Tibial nerve (tissue), 4 donors: ENCODE data around the gene B3GAT1.

Experiments
- EP300 ChIP-seq, 2 donors: sonication (generic); formaldehyde crosslinking; IDR thresholded peaks; one replicate each; pipeline ENCODE4 v1.6.1; 2017; ENCODE audit warnings: antibody characterized with exemption in 2 of 2, mild to moderate bottlenecking in 1 of 2
- POLR2A ChIP-seq, 2 donors: fragments of 450-650 bp; IDR thresholded peaks; one replicate each; pipeline ENCODE4 v1.6.1; 2017; ENCODE audit warnings: antibody characterized with exemption in 2 of 2, mild to moderate bottlenecking in 2 of 2, moderate library complexity in 2 of 2
- TF ChIP-seq, protein P1 (sequence below), 5 experiments: fragments of 200-600 bp in 3 of 5; fragments of 450-650 bp in 2 of 5; sonication (generic) in 3 of 5; IDR thresholded peaks; one replicate each; pipeline ENCODE4 v1.5.1; 2016 to 2019; ENCODE audit warnings: antibody characterized with exemption in 5 of 5, mild to moderate bottlenecking in 3 of 5, moderate library complexity in 2 of 5

DNA sequence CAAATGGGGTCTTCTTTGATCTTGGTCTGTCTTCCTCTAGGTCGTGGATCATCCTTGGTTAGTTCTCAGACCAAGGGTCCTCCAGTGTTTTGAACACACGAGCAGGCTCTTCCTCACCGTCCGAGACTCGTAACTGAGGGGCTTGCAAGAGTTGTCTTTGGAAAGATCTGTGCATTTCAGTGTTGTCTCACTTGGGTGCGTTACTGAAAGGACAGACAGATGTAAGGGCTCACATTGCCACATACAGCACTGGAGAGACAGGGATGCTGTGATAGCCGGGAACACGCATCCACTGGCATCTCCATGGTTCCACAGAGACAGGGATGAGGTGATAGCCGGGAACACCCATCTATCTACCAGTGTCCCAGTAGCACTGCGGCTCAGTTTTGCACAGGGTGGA lies 64.6 kb downstream of the B3GAT1 start:
- TF ChIP-seq POLR2A (IDR thresholded peaks at IDR 0.05): no peak
- TF ChIP-seq, protein P1, sequence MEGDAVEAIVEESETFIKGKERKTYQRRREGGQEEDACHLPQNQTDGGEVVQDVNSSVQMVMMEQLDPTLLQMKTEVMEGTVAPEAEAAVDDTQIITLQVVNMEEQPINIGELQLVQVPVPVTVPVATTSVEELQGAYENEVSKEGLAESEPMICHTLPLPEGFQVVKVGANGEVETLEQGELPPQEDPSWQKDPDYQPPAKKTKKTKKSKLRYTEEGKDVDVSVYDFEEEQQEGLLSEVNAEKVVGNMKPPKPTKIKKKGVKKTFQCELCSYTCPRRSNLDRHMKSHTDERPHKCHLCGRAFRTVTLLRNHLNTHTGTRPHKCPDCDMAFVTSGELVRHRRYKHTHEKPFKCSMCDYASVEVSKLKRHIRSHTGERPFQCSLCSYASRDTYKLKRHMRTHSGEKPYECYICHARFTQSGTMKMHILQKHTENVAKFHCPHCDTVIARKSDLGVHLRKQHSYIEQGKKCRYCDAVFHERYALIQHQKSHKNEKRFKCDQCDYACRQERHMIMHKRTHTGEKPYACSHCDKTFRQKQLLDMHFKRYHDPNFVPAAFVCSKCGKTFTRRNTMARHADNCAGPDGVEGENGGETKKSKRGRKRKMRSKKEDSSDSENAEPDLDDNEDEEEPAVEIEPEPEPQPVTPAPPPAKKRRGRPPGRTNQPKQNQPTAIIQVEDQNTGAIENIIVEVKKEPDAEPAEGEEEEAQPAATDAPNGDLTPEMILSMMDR (IDR thresholded peaks at IDR 0.05): no peak
- TF ChIP-seq EP300 (IDR thresholded peaks at IDR 0.05): no peak
